ENCODE results near the gene HES1.

GRCh38 chr3:194119831-194120590, 15.9 kb upstream of the HES1 start:
- TF ChIP-seq CTCF (conservative IDR thresholded peaks at IDR 0.05; ENCODE audit: low read length) (no peak), EZH2phosphoT487 (IDR thresholded peaks at IDR 0.05; ENCODE audit: borderline replicate concordance) (no peak)
